ENCODE results near the gene C1orf232. TPM values are rescaled to one million over a fixed set of nuclear protein-coding genes. Genes with fewer than 3 reads are reported as not detected.

Gene C1orf232
- total RNA-seq, 2 experiments from 2014 or later = not detected

DNA sequence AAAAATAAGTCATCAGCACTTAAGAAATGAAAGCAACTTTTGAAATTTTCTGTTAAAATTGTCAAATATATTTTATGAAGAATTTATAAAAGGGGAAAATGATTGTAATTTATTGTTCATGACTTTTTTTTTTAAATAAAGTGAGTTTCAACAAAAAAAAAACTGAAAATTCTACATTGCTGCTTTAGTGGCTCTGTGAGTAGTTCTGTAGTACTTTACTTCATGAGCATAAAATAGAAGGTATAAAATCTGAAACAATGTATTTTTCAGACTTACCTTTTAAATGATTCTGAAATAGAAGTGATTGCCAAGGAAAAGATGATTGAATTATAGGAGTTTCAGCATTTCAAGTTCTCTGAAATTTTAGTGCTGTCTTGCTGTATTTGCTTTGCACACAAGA lies 43.4 kb downstream of the C1orf232 start:
- H3K27ac ChIP-seq (ENCODE audit: low read depth in 1 of 2, low read length in 2 of 2) = no peak overlapping the region
- H3K4me3 Mint-ChIP-seq = no peak overlapping the region
- ATAC-seq (ENCODE audit: poor library complexity) (no peak), DNase-seq (no peak)
- H3K4me3 ChIP-seq (ENCODE audit: low read length) = no peak overlapping the region
- intact Hi-C loops (cut with DNase I, micrococcal nuclease) = loop anchor here in 1 of 2 experiments (1.0 kb wide), 1 partner anchor 13 kb away; no protein-coding TSS in a partner anchor
- peak overlapping the region; percentile 86 for H3K27ac Mint-ChIP-seq
- CTCF ChIA-PET = interaction anchor here (1.3 to 7.7 kb wide), 3 partner anchors 20 to 230 kb away, joined by 4 to 41 read pairs (median 5); partner anchors contain the start of gene CEP85
- no peaks in the 10 kb centered on the region for H3K27me3 ChIP-seq (ENCODE audit: control insufficient read depth in 1 of 2, insufficient read depth in 2 of 2, low read length in 2 of 2)
- no peaks in the 10 kb centered on the region for H3K9me3 Mint-ChIP-seq
- no peak for TF ChIP-seq CTCF (IDR thresholded peaks at IDR 0.05)
- peaks cover 8% of the 10 kb centered on the region for H3K36me3 ChIP-seq (ENCODE audit: insufficient read depth, low read length)
- peaks cover 43% of the 10 kb centered on the region for H3K36me3 Mint-ChIP-seq (ENCODE audit: low read depth)
- H3K4me1 ChIP-seq (ENCODE audit: insufficient read depth, low read length) = peaks cover 17% of the 10 kb centered on the region
- H3K4me1 Mint-ChIP-seq (ENCODE audit: low read depth) = peaks cover 52% of the 10 kb centered on the region
- no peaks in the 10 kb centered on the region for H3K9me3 ChIP-seq (ENCODE audit: control insufficient read depth in 1 of 2, insufficient read depth in 1 of 2, low read length in 2 of 2)
- POLR2A ChIA-PET = interaction anchor here (0.7 to 3.2 kb wide), 8 partner anchors 13 to 306 kb away, joined by 3 to 67 read pairs (median 14); partner anchors contain the start of genes DHDDS, PDIK1L and ZNF593
- H3K27me3 Mint-ChIP-seq = no peaks in the 10 kb centered on the region

DNA sequence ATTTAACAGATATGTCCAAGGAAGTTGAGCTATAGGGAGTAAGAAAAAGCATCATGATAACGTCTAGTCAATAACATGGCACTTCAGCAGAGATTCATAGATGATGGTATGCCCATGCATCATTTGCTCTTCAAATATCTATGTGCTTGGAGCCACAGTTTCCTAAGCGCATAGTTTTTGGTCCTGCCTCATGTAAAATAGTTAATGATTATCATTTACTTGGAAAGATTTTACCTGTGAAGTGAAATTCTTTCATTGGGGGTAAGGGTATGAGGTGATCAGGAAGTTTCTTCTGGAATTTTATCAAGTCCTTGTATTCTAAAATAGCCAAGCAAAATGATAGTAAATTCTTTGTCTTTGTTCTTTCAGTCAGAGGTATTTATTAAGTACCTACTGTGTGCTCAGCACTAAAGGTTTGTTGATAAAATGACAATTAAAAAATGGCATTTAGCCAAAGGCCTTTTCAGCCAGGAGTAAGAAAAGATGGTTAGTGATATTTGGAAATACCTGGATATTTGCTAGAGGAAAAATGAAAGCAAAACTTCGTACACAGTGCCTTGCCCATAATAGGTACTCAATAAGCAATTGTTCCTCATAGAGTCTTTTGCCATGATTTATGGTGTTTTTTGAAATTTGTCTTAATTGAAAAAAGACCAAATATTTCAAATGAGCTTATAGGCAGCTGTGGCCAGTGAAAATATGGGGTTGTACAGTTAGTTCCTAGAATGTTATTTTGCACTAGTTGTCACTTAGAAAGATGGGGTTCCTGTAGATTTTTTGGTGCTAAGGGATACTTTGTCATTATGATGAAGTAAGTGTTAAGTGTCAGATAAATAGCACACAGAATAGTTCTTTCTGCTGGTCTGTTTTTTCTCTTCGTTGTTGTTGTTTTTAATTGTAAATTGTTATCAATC lies 44.1 kb downstream of the C1orf232 start:
- POLR2A ChIA-PET = interaction anchor here (0.8 to 4.0 kb wide), 4 partner anchors 11 to 193 kb away, joined by 3 to 67 read pairs (median 16); partner anchors contain the start of genes CD52 and PDIK1L
- H3K4me1 ChIP-seq (ENCODE audit: insufficient read depth, low read length) = peaks cover 17% of the 10 kb centered on the region
- no peaks in the 10 kb centered on the region for H3K27me3 Mint-ChIP-seq
- no peaks in the 10 kb centered on the region for H3K27me3 ChIP-seq (ENCODE audit: control insufficient read depth in 1 of 2, insufficient read depth in 2 of 2, low read length in 2 of 2)
- peaks cover 8% of the 10 kb centered on the region for H3K36me3 ChIP-seq (ENCODE audit: insufficient read depth, low read length)
- peaks cover 59% of the 10 kb centered on the region for H3K4me1 Mint-ChIP-seq (ENCODE audit: low read depth)
- no peak for TF ChIP-seq CTCF (IDR thresholded peaks at IDR 0.05)
- no peak overlapping the region for H3K27ac ChIP-seq (ENCODE audit: low read depth in 1 of 2, low read length in 2 of 2)
- peak overlapping the region; percentile 45 for H3K4me3 Mint-ChIP-seq
- DNase-seq (no peak), ATAC-seq (ENCODE audit: poor library complexity) (no peak)
- H3K4me3 ChIP-seq (ENCODE audit: low read length) = no peak overlapping the region
- peaks cover 50% of the 10 kb centered on the region for H3K36me3 Mint-ChIP-seq (ENCODE audit: low read depth)
- no peaks in the 10 kb centered on the region for H3K9me3 ChIP-seq (ENCODE audit: control insufficient read depth in 1 of 2, insufficient read depth in 1 of 2, low read length in 2 of 2)
- no peaks in the 10 kb centered on the region for H3K9me3 Mint-ChIP-seq
- CTCF ChIA-PET = interaction anchor here (0.6 to 7.7 kb wide), 8 partner anchors 15 to 1317 kb away, joined by 3 to 41 read pairs (median 5); partner anchors contain the start of genes CEP85 and ZNF593
- peak overlapping the region; percentile 86 for H3K27ac Mint-ChIP-seq
- intact Hi-C loops (cut with DNase I, micrococcal nuclease) = loop anchor here in 1 of 2 experiments (1.0 kb wide), 1 partner anchor 12 kb away; no protein-coding TSS in a partner anchor
